ENCODE data around the gene STK39. TPM values are rescaled to one million over a fixed set of nuclear protein-coding genes. Genes with fewer than 3 reads are reported as not detected.

Gene STK39
- total RNA-seq, 6 experiments from 2014 or later, result 0.29 to 1.2 (median 0.60) TPM

GRCh38 chr2:168167511-168168263 lies 79.7 kb downstream of the STK39 start:
- WGBS (ENCODE audit: insufficient coverage, low coverage, low lambda C conversion rate, missing lambda C conversion rate), result 79% methylated on average over 3 of the region's 4 CpGs
- intact Hi-C loops (cut with DNase I), result no loop called here

GRCh38 chr2:168166902-168167510 lies 80.4 kb downstream of the STK39 start:
- ATAC-seq, result peak in 1 of 4 donors; percentile 67
- intact Hi-C loops (cut with DNase I), result no loop called here

More at GRCh38 chr2:168167511-168168263, 79.7 kb downstream of the STK39 start:
- no peak overlapping the region for H3K27ac ChIP-seq
- no peak overlapping the region for H3K4me3 ChIP-seq
- H3K36me3 ChIP-seq, result no peaks in the 10 kb centered on the region
- H3K9me3 ChIP-seq, result no peaks in the 10 kb centered on the region
- H3K27me3 ChIP-seq, result no peaks in the 10 kb centered on the region
- no peaks in the 10 kb centered on the region for H3K4me1 ChIP-seq
- TF ChIP-seq POLR2A (IDR thresholded peaks at IDR 0.05), result no peak
- TF ChIP-seq, protein P1, sequence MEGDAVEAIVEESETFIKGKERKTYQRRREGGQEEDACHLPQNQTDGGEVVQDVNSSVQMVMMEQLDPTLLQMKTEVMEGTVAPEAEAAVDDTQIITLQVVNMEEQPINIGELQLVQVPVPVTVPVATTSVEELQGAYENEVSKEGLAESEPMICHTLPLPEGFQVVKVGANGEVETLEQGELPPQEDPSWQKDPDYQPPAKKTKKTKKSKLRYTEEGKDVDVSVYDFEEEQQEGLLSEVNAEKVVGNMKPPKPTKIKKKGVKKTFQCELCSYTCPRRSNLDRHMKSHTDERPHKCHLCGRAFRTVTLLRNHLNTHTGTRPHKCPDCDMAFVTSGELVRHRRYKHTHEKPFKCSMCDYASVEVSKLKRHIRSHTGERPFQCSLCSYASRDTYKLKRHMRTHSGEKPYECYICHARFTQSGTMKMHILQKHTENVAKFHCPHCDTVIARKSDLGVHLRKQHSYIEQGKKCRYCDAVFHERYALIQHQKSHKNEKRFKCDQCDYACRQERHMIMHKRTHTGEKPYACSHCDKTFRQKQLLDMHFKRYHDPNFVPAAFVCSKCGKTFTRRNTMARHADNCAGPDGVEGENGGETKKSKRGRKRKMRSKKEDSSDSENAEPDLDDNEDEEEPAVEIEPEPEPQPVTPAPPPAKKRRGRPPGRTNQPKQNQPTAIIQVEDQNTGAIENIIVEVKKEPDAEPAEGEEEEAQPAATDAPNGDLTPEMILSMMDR (IDR thresholded peaks at IDR 0.05), result no peak
- no peak for DNase-seq
- ATAC-seq, result no peak

DNA sequence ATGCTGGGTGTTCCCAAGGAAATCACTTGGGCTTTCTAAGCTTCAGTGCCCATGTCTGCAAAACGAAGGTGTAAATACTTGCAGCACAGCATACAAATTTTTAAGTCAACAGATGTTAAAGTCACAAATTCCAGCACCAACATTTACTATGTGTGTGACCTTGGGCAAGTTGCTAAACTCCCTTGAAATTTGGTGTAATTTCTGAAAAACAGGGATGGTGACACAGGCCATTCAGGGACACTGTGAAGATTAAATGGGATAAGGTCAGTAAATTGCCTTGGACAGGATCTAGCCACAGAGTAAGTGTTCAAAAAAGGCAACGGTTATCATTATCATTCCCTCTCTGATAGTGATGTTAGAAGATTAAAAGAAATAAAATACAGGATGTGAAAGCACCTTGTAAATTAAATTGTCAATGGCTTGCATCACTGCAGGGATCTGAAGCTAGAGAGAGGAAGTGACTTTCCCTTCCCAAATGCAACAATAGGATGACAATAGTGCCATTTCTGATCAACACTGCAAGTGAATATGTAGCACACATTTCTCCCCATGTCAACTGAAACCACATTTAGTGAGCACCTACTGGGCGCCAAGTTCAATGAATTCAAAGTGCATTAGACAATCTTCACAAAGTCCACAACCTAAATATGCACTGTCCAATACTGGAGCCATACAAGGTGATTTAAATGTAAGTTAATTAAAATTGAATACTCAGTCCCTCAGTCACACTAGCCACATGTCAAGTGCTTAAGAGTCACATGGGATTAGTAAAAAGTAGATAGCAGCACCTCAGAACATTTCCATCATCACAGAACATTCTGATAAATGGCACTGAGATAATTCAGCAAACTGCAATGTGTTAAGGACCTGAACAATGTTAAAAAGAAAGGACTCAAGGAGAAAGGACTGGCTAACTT lies 81.2 kb downstream of the STK39 start:
- DNase-seq, result no peak
- H3K4me1 ChIP-seq, result no peaks in the 10 kb centered on the region
- no peak for ATAC-seq
- intact Hi-C loops (cut with DNase I), result no loop called here
- H3K27ac ChIP-seq, result no peak overlapping the region
- H3K27me3 ChIP-seq, result no peaks in the 10 kb centered on the region
- 48% methylated on average over 3 of the region's 3 CpGs for WGBS (ENCODE audit: insufficient coverage, low coverage, low lambda C conversion rate, missing lambda C conversion rate)
- no peak for TF ChIP-seq POLR2A (IDR thresholded peaks at IDR 0.05)
- TF ChIP-seq, protein P1 (IDR thresholded peaks at IDR 0.05), result no peak
- no peaks in the 10 kb centered on the region for H3K9me3 ChIP-seq
- no peaks in the 10 kb centered on the region for H3K36me3 ChIP-seq
- no peak overlapping the region for H3K4me3 ChIP-seq

More at GRCh38 chr2:168166902-168167510, 80.4 kb downstream of the STK39 start:
- 50% methylated on average over 6 of the region's 7 CpGs for WGBS (ENCODE audit: insufficient coverage, low coverage, low lambda C conversion rate, missing lambda C conversion rate)
- no peaks in the 10 kb centered on the region for H3K4me1 ChIP-seq
- TF ChIP-seq, protein P1 (IDR thresholded peaks at IDR 0.05), result no peak
- no peak for TF ChIP-seq POLR2A (IDR thresholded peaks at IDR 0.05)
- H3K9me3 ChIP-seq, result no peaks in the 10 kb centered on the region
- H3K4me3 ChIP-seq, result no peak overlapping the region
- no peak overlapping the region for H3K27ac ChIP-seq
- no peaks in the 10 kb centered on the region for H3K27me3 ChIP-seq
- no peaks in the 10 kb centered on the region for H3K36me3 ChIP-seq
- no peak for DNase-seq

- TF ChIP-seq, protein P1 (IDR thresholded peaks at IDR 0.05), result no peak
- TF ChIP-seq POLR2A (IDR thresholded peaks at IDR 0.05), result no peak
- Histone ChIP-seq H3K9me3 (no peaks in the 10 kb centered on the region), H3K4me3 (no peak overlapping the region), H3K27me3 (no peaks in the 10 kb centered on the region), H3K27ac (no peak overlapping the region), H3K4me1 (no peaks in the 10 kb centered on the region), H3K36me3 (no peaks in the 10 kb centered on the region)
- no peak for DNase-seq
- WGBS (ENCODE audit: insufficient coverage, low coverage, low lambda C conversion rate, missing lambda C conversion rate), result 67% methylated on average over 3 of the region's 3 CpGs
- ATAC-seq, result no peak
- intact Hi-C loops (cut with DNase I), result no loop called here
Observed at GRCh38 chr2:168165397-168165796, 82.0 kb downstream of the STK39 start.

Data from right lobe of liver (tissue), 6 donors.